Hematopoietic multipotent progenitor cell treated with erythropoietin and hydrocortisone succinate and interleukin-3 and kit ligand, for 4 days (in vitro differentiated cells): ENCODE results near the gene CDH4.

Source experiments
- DNase-seq: peaks from one replicate; pipeline ENCODE4 v3.0.0-alpha.2; 2015

The CDH4 gene

DNA sequence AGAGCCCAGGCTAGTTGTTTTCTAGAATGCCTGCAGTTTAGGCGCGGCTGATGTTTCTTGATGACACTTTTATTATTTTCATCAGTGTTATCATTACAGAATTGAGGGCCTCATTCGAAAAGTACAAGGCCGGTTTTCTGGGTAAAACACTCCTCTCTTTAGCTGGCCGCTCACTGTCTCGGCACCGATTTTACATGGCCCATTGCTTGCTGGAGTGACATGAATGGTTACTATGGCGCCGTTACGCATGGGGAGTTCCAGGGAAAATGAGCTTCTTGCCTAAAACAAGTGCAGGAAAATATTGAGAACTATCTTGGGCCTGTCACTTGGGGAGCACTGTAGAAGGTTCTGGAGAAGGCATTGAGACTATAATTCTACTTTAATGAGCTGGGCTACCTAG lies 317.8 kb downstream of the CDH4 start:
- no peak for DNase-seq

DNA sequence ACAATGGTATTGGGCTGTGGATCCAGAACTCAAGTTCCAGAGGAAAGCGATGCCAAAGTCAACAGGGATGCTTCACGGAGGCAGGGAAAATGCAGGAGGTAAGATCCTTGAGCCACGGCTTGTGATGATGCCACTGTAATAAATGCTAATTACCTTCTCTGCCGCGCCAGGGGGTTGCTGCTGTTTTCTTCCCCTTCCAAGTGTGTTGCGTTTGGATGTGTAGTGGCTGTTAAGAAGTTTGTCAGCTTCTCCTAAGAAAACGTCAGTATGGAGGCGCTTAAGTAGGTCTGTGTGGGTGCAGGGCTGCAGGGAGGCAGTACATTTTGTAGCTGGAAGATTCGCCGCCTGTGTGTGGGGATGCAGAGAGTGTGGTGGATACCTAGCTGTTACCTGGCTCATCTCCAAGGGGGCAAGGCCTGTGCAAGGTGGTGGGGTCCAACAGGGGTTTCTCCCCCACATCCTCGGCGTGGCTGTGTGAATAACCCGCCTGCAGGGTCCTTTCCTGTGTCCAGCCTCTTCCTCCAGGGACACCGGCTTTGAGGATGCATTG lies 318.7 kb downstream of the CDH4 start:
- DNase-seq, result no peak

DNA sequence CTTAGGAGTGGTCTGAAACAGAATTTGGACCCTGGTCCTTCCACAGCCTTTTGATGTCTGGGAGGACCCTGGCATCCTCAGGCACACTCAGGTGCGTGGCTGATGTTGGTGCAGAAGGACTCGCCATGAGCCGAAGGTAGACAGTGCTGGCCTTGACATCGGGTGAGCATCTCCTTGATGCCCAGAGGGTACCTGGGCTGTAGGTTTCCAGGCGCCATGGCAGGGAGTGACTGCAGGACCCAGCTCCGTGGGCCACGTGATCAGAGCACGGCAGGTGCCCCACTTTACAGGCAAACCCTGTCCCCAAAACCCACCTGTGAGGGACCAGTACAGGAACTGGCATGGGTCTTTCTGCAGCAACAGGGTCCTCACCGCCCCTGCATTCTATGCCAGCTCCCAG lies 319.2 kb downstream of the CDH4 start:
- no peak for DNase-seq

DNA sequence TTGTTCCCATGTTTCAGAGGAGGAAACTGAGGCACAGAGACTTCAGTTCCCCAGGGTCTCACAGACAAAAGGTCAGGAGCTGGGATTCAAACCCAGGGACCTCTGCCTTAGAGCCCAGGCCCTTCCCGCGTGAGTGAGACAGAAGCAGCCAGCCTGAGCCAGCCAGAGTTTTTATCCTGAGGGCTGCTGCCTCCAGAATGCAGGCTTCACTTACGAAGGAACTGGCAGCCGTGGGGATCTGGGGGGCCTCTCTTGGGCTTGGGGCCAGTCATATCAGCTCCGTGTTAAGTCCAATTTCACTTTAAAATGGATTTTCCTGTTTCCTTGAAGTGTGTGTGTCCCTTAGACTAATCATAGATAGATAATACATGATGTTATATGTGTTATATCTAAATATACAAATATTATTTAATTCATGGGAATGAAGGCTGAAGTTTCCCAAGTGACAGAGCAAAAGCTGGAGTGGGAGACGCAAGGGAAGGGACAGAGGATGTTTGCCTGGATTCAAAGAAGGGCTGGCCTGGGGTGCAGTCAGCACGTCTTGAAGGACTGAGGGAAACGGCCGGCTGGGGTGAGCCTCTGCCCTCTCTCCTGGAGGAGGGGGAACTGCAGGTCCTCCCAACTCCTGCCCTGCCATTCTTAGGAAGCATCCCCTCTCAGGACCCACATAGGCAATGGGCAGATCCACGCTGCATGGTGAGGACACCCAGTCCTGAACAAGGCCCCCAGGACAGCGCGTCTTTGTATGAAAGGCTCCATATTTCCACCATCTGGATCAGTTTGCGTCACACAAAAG lies 320.1 kb downstream of the CDH4 start:
- no peak for DNase-seq

DNA sequence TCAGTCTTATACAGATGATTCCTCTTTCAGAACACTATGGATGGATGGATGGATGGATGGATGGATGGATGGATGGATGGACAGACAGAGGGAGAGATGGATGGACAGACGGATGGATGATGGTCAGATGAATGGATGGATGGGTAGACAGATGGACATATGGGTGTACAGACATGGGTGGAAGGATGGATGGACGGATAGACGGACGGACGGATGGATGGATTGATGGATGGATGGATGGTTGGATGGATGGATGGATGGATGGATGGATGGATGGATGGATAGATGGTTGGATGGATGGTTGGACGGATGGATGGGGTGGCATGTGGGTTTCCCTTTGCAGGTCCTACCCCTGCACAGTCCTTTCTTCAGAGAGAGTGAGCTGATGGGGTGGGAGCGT lies 320.7 kb downstream of the CDH4 start:
- no peak for DNase-seq

DNA sequence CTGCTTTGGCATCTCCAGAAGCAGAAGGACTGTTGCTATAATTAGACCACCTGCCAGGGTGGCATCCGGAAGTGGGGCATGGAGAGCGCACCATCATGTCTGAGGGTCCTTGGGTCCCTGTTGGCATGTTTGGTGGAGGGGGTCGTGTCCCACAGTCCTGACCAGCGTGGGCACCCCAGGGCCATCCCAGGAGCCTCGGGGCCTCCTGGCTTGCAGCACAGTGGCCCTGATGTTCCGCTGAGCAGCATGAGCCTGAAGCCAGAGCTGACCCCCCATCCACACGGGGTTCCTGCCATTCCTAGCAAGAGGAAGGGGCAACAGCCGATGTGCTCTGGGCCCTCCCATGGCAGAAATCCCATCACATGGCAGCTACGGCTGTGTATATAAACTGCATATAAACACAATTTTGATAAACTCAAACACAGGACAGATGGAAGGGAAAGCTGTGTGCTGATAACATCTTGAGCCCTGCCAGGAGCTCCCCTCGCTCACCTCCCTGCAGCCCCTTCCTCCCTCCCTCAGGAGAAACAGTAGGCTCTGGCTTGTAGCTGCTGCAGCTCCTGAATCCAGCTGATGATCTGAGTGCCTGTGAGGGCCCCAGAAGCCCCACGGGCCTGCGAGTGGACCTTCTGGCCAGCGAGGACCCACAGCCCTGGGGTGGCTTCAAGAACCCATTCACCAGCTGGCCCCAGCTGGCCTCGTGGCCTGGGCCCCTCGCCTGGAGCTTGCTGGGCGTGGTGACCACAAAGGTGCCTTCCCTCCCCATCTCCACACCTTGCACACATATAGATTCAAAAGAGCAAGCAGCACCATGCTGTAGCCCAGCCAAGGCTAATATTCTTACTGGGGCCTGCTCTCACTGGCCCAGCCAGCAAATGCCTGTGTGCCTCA lies 321.6 kb downstream of the CDH4 start:
- no peak for DNase-seq

DNA sequence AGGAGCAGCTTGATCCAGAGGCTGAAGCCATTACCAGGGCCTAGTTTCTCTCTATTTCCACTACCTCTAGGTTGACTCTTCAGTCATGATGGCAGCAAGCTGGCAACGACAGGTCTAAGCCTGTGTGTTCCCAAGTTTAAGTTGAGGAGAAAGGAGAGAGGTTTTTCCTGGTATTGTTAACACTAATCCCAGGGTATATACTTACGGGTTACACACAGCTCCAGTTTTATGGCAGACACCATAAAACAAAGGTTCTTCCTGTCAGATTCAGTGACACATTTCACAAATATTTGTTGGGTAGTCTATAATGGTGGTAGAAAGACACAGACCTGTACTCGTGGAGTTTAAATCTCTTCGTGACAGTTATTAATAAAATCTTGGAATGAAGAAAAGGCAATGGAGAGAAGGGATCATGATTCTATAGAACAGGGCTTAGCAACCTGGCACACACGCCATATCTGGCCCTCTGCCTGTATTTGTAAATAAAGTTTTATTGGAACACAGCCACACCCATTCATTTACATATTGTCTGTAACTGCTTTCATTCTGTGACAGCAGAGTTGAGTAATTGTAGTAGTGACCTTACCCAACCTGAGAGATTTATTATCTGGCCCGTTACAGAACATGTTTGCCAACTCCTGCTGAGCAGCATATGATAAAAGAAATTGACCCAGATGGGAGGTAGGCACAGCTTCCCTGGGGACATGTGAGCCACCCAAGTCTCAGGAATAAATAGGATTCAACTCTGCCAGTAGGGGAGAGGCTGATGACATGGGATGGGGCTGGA lies 323.3 kb downstream of the CDH4 start:
- DNase-seq, result no peak

DNA sequence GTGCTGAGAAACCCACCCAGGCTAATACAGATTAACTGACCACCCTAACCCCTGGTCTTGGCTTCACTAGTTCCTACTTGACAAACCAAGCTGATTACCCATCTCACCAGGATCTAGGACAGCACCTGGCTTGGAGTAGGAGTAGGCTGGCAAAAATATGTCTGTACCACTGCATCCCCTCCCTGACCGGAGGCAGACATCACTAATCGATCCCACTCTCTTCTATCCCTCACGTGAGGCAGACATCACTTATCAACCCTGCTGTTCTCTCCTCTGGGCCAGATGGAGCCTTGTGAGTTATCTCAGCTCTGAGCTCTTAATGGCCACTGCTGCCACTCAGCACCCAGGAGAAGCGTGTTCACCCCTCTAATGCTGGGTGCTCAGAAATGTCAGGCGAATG lies 324.3 kb downstream of the CDH4 start:
- no peak for DNase-seq

DNA sequence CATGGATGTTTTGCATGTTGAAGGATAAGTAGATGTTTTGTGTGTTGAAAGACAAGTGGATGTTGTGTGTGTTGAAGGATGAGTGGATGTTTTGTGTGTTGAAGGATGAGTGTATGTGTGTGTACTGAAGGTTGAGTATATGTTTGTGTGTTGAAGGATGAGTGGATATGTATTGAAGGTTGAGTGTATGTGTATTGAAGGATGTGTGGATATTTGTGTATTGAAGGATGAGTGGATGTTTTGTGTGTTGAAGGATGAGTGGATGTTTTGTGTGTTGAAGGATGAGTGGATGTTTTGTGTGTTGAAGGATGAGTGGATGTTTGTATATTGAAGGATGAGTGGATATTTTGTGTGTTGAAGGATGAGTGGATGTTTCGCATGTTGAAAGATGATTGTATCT lies 325.0 kb downstream of the CDH4 start:
- no peak for DNase-seq

DNA sequence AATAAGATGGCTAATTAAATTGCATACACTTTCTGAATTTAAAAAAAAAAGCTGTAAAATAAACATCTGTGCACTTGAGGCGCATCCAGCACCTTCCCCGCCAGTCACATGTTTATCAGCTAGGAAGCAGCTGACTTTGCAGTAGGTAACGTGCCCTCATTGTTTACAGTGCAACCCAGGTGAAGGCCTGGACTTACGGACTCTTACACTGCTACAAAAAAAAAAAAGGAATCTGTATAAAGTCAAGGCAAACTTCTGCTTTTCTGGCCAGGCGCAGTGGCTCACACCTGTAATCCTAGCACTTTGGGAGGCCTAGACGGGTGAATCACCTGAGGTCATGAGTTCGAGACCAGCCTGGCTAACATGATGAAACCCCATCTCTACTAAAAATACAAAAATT lies 327.8 kb downstream of the CDH4 start:
- DNase-seq, result no peak

DNA sequence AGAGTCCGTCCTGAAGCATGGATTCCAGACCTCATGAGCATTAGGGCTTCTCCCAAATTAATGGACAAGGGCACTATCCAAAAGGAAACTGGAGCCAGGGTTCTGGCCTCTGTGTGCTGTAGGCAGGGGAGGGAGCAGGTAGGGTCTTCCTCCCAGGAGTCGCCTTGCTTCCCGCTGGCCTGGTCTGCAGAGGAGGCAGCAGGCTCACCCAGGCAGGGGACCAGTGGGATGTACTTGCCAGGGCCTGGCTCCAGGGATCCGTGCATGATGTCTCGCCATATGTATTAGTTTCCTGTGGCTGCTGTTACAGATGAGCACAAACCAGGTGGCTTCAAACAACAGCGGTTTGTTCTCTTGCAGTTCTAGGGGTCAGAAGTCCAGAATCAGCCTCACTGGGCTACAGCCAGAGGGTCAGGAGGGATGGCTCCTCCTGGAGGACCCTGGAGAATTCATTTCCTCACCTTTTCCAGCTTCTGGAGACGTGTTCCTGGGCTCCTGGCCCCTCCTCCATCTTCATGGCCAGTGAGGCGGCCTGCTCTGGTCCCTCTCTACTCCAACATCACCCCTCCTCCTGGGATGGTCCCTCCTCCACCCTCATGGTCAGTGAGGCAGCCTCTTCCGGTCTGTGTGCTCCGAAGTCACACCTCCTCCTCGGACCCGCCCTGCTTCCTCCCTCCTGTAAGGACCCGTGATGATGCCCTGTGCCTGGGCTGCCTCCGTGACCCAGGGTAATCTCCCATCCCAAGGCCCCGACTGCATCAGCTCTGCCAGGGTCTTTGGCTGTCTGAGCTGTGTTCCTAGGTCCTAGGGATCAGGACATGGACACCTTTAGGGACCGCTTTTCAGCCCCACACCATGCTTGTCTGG lies 329.1 kb downstream of the CDH4 start:
- no peak for DNase-seq

DNA sequence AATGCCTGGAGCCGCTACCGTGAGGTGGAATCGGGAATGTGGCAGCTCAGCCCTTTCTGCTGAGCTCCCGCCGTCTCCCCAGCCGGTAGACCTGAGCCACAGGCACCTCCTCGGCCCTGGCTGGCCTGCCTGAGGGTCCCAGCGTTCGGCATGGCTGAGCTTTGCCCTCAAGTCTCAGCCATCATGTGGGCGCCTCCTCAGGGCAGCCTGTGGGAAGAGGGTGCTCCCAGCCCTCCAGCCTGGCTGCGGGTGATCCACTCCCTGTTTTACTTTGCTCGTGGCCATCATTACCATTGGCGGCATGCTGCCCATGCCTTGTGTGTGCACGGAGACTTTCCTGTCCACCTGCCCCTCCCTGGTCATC lies 329.7 kb downstream of the CDH4 start:
- no peak for DNase-seq

DNA sequence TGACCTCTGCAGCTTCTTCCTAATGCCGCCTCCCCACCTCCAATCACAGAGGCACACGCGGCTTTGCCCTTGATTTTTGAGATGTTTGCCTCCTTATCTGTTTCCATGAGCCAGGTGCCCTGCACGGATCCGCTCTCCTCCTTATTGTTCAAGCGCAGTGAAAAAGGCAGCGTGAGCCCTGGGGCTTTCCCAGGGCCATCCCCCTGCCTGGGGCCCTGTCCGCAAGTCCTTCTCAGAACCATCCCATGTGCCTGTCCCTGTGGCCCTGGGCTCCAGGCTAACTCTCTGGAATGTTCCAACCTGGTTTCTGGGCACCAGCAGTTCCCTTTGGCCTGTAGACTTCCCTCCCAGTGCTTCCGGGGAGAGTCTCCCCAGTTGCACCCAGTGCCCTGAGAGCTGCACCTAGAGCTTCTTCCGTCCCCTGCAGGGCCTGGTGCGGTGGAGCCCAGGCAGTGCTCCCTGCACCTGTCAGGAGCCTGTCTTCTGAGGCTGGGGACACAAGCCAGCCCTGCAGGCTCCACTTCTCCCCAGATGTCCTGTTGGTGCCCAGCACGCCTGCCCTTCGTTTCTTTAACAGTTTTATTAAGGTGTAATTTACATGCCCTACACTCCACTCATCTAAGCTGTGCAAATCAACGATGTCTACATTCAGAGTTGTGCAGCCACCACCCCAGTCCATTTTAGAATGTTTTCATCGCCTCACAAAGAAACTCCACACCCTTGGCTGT lies 330.3 kb downstream of the CDH4 start:
- DNase-seq, result no peak

DNA sequence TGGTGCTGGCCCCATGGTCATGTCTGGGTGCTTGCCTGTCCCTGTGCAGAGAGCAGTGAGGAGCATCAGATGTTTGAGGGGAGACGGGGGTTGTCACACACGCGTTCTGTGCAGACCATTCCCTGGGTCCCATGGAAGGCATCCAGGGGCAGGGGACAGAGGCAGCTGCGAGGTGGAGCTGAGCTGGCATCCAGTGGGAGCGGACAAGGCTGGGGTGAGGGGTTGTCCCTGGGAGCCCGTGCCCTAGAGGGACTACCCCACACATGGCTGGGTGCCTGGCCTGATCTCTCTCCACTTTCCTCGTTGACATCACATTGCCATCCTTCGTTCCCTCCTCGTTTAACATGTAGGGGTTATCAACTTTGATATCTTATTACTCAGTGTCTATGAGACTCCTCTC lies 331.3 kb downstream of the CDH4 start:
- no peak for DNase-seq

DNA sequence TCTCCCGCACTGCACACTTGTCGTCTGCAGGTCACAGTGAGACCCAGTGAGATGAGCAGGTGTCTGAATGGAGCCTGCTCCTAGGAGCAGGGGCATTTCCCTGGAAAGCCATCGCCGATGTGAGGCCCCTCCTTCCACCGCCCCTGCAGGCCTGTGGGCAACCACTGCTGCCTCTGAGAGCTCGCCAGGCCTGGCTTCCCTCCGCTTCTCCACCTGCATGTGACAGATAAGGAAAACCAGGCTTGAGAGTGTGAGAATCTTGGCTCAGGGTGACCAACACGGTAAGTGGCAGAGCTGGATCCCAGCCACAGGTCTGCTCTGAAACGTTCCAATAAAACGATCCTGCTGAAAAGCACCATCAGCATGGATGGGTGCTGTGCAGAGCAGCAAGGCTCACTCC lies 332.8 kb downstream of the CDH4 start:
- peak; percentile 23 for DNase-seq

DNA sequence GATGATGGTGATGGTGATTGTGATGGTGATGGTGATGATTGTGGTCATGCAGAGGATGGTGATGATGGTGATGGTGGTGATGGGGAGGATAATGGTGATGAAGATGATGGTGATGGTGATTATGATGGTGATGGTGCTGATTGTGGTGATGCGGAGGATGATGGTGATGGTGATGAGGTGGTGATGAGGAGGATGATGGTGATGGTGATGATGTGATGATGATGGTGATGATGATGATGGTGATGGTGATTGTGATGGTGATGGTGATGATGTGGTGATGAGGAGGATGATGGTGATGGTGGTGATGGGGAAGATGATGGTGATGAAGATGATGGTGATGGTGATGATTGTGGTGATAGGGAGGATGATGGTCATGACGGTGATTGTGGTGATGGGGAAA lies 333.7 kb downstream of the CDH4 start:
- DNase-seq, result no peak

DNA sequence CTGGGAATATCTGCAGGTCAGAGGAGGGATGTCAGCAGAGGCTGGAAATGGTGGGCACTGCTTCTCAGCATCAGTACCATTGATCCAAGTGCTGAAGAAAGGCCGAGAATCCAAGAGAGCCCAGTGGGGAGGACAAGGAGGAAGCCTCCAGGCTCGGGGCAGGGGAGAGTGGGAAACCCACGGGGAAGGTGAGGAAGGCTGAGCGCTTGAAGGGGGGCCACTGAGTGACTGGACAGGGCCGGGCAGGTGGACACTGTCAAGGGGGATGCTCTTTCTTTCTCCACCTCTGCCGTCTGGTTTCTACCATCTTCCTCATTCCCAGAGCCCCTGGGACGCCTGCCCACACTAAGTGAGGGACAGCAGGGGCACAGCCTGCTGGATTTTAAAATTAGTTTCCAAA lies 335.0 kb downstream of the CDH4 start:
- DNase-seq, result no peak

DNA sequence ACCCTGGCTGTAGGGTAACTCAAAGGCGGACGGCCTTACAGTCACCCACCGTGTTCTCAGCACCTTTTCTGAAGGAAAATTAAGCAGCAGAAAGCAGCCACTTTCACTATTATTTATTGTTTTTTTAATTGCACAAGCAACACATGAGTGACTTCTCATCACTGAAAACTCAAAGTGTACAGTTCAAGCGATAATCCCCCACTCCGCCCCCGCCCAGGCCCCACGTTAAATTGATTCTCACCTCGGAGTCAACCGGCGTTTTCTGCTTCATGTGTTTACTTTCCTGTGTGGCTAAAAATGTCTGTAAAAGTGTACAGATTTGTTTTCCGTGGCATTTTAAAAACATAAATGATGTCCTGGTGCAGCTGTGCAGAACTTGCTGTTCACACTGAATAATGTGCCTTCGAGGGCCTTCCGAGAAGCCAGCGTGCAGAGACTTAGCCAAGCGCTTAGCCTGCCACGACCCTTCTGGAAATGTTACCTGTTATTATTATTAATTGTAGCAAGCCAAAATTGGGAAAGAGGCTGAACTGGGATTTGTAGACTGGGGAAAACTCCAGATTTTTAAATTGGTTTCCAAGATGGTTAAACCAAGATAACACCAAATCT lies 335.7 kb downstream of the CDH4 start:
- no peak for DNase-seq

DNA sequence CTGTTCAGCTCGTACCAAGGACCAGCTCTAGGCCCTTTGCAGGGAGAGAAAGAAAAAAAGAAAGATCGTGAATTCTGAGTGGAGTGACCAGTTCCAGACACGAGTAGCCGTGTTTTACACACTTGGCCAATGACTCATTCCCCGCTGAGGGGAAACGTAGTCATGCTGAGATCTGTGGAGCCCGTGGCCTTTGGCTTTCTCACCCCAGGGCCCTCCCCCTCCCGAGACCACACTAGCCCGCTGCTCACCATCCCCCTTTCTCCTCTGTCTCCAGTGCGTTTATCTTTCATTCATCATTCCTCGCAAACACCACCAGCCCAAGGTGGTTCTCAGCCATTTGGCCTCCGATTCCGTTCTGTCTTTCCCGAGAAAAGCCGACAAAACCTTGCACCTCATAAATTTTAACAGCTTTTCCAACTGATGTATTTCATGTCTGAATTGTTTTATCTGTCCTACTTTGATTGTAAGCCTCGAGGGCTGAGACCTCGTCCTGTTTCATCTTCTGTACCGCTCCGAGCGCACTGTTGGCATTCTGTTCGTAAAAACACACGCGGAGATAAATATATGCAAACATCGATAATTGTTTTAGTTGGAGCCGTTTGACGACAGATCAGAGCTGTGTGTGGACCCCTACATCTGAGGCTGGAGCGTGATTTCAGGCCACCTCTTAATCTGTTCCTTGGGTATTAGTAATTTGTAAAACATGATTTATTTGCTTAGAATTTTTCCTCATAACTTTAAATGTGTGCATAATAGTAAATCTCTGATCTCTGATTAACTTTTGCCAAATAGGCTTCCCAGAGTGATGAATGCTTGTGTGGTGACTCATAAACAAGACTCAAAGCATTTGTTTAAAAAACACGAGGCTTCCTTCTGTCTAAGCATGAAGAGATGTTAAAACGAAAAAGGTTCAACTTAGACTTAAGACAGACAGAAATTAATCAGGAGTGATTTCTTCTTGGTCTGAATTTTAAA lies 336.6 kb downstream of the CDH4 start:
- no peak for DNase-seq

DNA sequence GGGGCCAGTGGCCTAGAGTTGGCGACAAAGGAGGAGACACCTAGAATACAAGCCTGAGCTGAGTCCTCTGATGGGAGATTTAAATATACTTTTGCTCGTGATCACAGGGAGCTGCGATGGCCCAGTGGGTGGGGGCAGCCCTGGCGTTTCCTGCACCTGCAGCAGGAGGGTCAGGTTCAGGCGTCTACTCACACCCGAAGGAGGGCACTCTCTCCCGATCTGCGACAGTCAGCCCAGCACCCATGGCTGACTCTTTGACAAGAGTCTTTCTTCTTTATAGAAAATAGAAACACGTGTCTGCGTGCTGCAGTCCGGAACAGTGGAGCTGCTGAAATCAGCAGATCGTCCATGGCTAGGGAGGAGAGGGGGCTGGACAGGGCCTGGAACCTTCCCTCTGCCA lies 338.2 kb downstream of the CDH4 start:
- no peak for DNase-seq
